Right lobe of liver (tissue), 4 donors: ENCODE measurements around the gene LUZP1.

ENCODE experiments used
- POLR2A ChIP-seq: fragments of 450-650 bp; IDR thresholded peaks from one replicate; pipeline ENCODE4 v1.6.1; 2017; ENCODE audit warnings: antibody characterized with exemption, mild to moderate bottlenecking
- TF ChIP-seq, protein P1 (sequence below), 4 donors: fragments of 200-600 bp in 3 of 4; fragments of 450-650 bp in 1 of 4; IDR thresholded peaks; one replicate each; pipeline versions ENCODE4 v1.5.1 to v1.8.0; 2016 to 2022; ENCODE audit warnings: antibody characterized with exemption in 4 of 4, mild to moderate bottlenecking in 2 of 4
- donor health status: DM: no; HTN: no; CAD: no.
- donor health status: DM: no; HTN: no; CAD: no.
- donor health status: DM: no; HTN: yes; CAD: no.

DNA sequence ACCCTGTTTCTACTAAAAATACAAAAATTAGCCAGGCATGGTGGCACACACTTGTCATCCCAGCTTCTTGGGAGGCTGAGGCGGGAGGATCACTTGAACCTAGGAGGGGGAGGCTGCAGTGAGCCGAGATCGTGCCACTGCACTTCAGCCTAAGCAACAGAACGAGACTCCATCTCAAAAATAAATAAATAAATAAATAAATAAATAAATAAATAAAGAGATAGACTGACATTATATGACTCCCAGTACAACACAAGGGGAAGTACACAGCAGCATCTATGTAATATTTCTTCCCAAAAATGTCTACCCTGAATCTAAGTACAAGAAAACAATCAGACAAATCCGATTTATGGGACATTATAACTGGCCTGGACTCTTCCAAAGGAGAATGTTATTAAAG is 35.1 kb downstream of the LUZP1 start:
- no peak for TF ChIP-seq POLR2A
- TF ChIP-seq, protein P1, sequence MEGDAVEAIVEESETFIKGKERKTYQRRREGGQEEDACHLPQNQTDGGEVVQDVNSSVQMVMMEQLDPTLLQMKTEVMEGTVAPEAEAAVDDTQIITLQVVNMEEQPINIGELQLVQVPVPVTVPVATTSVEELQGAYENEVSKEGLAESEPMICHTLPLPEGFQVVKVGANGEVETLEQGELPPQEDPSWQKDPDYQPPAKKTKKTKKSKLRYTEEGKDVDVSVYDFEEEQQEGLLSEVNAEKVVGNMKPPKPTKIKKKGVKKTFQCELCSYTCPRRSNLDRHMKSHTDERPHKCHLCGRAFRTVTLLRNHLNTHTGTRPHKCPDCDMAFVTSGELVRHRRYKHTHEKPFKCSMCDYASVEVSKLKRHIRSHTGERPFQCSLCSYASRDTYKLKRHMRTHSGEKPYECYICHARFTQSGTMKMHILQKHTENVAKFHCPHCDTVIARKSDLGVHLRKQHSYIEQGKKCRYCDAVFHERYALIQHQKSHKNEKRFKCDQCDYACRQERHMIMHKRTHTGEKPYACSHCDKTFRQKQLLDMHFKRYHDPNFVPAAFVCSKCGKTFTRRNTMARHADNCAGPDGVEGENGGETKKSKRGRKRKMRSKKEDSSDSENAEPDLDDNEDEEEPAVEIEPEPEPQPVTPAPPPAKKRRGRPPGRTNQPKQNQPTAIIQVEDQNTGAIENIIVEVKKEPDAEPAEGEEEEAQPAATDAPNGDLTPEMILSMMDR (IDR thresholded peaks at IDR 0.05): no peak
